HG03521 (cell line): Measurements from ENCODE around the gene ITIH1.
"Not testable (repeated sequence)": the region's sequence is repeated elsewhere in the genome, so short reads cannot be mapped to it uniquely, and the experiment has no call there.

Experiments used
- ATAC-seq: cut with Tn5 transposase; IDR thresholded peaks from one replicate; pipeline ENCODE4 v1.9.1; 2021; ENCODE audit warnings: mild to moderate bottlenecking, moderate library complexity; ENCODE audit not compliant: unreplicated experiment

ITIH1 gene, protein sequence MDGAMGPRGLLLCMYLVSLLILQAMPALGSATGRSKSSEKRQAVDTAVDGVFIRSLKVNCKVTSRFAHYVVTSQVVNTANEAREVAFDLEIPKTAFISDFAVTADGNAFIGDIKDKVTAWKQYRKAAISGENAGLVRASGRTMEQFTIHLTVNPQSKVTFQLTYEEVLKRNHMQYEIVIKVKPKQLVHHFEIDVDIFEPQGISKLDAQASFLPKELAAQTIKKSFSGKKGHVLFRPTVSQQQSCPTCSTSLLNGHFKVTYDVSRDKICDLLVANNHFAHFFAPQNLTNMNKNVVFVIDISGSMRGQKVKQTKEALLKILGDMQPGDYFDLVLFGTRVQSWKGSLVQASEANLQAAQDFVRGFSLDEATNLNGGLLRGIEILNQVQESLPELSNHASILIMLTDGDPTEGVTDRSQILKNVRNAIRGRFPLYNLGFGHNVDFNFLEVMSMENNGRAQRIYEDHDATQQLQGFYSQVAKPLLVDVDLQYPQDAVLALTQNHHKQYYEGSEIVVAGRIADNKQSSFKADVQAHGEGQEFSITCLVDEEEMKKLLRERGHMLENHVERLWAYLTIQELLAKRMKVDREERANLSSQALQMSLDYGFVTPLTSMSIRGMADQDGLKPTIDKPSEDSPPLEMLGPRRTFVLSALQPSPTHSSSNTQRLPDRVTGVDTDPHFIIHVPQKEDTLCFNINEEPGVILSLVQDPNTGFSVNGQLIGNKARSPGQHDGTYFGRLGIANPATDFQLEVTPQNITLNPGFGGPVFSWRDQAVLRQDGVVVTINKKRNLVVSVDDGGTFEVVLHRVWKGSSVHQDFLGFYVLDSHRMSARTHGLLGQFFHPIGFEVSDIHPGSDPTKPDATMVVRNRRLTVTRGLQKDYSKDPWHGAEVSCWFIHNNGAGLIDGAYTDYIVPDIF

DNA sequence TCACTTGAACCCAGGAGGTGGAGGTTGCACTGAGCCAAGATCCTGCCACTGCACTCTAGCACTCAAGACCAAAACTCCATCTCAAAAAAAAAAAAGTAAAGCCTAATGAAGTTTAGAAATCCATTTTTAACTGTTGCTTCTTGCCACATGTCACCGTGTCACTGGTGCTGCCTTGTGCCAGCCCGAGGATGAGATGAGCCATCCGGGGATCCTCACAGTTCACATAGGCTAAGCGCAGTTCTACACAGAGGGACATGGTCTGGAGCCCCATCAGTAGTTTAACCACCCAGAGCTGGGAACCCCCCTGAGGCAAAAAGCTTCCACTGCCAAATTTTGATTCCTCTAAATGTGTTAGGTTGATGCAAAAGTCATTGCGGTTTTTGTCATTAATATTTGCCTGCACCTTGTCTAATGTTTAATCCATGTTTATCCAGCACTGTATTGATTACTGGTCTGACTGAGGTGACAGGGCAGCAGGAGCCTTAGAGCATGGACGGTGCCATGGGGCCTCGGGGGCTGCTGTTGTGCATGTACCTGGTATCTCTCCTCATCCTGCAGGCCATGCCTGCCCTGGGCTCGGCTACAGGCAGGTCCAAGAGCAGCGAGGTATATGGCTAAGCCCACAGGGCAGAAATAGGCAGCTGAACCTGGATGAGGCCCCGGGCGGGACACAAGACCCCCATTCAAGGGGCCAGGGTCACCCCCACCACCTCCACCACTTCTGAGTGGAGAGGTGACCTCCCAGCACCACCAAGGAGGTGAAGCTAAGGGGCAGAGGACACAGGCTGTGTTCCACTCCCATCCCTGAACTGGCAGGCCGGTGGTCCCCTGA, at the start of gene ITIH1:
ITIH1 (plus strand) TSS at position 473 of the 832 bp plus-strand sequence; CDS start at position 490, 17 bp downstream.
- no peak for ATAC-seq

GRCh38 chr3:52728753-52729152, 48.6 kb upstream of the ITIH1 start:
- ATAC-seq, result not testable (repeated sequence)

DNA sequence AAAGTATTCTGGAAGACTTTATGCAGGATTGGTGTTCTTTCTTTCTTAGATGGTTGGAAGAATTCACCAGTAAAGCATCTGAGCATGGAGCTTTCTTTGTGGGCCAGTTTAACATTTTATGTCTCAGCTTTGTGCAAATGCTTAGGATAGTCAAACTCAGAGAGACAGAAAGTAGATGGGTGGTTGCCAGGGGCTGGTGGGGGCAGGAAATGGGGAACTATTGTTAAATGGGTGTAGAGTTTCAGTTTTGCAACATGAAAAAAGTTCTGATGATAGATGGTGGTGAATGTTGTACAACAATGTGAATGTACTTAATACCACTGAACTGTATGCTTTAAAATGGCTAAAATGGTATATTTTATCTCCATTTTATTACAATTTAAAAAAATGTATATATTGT, 46.7 kb upstream of the ITIH1 start:
- no peak for ATAC-seq

DNA sequence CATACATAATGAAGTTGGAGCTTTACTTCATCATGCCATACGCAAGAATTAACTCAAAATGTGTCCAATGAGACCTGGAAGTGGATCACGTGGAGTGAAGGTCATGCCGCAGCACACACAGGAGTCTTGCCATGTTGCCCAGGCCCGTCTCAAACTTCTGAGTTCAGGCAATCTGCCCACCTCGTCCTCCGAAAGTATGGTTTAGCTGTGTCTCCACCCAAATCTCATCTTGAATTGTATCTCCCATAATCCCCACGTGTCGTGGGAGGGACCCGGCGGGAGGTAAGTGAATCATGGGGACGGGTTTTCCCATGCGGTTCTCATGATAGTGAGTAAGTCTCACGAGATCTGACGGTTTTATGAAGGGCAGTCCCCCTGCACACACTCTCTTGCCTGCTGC, 45.8 kb upstream of the ITIH1 start:
- ATAC-seq, result no peak

DNA sequence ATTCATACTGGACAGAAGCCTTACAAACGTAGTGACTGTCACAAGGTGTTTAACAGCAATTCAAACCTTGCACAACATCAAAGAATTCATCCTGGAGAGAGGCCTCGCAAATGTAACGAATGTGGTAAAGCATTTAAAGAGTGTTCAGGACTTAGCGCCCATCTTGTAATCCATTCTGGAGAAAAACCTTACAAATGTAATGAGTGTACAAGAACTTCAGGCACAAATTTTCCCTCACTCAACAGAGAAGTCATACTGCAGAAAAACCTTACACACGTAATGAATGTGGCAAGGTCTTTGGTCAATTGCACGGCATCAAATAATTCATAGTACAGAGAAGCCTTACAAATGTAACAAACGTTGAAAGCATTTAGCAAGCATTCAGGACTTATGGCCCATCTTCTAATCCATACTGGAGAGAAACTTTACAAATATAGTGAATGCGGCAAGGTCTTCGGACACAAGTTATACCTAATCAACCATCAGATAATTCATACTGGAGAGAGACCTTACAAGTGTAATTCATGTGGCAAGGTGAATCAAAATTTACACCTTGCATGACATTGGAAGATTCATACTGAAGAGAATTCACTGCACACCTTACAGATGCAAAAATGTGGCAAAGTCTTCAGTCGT, 44.0 kb upstream of the ITIH1 start:
- no peak for ATAC-seq

DNA sequence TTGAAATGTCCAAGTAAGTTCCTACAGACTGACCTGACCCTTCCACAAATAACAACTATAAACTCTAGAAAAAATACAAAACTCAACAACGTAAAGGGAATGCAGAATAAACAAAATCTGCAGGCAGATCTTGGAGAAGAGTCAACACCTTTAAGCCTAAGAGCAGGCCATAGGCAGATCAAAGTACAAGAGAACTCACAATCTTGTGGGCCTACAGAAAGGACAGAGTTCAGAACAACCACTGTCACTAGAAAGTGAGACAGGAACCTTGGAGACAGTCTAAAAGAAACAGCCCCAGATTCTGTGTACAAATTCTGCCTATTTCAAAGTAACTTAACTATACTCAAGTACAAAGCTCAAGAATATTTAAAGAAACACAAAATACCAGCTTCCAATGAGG, 37.7 kb upstream of the ITIH1 start:
- no peak for ATAC-seq

GRCh38 chr3:52742418-52743041, 34.9 kb upstream of the ITIH1 start:
- no peak for ATAC-seq

GRCh38 chr3:52743152-52743551, 34.2 kb upstream of the ITIH1 start:
- ATAC-seq, result no peak

DNA sequence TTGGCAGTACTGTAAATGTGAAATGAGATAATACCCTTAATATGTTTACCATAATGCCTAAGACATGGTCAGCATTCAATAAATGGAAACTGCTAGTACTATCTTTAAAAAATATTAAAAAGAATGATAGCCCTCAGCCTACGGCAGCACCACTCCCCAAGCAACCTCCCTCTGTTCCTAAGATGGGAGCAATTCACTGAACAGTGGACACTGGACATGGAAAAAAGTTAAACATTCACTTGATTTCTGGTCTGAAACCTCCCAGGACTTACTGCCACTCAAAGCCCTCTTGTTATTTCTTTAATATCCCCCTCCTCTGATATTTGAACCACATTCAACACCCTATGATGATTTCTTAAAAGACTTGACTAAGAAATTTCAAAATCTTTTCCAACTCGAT, 33.7 kb upstream of the ITIH1 start:
- no peak for ATAC-seq

DNA sequence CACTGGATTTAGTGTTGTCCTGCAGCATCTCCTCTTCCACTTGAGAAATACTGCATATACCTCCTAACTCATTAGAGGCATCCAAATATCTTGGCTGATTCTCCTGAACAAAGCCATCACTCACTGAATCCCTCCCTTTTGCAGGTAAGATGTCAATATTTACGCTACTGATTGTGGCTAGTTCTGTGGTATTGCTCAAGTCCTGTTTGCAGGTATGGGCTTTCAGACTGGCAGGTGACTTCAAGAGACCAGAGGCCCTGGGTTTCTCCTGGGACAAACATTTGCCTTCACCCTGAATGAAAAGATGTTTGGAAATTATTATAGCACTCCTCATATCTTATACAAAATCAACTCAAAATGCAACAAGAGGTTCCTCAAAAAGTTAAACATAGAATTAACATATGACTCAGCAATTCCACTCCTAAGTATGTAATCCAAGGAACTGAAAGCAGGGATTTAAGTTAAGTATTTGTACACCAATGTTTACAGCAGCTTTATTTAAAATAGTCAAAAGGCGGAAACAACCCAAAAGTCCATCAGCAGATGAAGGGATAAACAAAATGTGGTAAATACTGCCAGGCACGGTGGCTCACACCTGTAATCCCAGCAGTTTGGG, 25.2 kb upstream of the ITIH1 start:
- ATAC-seq, result no peak

GRCh38 chr3:52754373-52754772, 23.0 kb upstream of the ITIH1 start:
- ATAC-seq, result no peak

DNA sequence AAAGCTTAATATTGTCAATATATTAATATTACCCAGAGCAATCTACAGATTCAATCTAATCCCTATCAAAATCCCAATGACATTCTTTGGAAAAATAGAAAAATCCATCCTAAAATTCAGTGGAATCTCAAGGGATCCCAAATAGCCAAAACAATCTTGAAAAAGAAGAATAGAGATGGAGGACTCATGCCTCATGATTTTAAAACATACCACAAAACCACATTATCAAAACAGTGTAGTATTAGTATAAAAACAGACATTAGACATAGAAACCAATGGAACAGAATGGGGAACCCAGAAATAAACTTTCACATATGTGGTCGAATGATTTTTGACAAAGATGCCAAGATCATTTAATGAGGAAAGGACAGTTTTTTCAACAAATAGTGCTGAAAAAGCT, 21.3 kb upstream of the ITIH1 start:
- ATAC-seq, result no peak

GRCh38 chr3:52763466-52763865, 13.9 kb upstream of the ITIH1 start:
- no peak for ATAC-seq

DNA sequence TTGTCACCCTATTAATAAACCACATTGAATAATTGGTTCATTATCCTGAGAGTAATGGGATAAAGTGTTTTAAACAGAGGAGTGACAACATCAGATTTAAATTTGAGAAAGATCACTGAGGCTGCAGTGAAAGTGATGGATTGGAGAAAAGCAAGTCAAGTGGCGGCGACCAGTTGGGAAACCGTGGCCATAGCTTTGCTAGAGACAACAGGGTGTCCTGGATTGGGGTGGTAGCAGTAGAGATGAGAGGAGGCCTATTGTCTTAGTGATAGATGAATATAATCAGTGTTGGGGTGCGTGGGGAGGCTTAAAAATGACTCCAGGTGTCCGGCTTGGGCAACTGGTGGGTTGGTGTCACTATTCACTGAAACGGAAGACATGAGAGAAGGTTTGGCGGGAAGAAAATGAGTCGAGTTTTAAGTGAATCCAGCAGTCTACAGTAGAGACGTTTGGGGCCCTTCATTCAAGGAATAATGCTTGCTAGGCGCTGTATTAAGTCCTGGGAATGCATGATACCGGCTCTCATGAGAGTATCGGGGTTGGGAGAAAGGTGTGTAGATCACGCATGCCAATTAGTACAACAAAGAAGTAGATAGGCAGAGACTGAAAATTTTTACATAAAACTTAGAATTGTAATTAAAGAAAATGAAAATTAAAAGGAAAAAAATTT, 7.5 kb upstream of the ITIH1 start:
- no peak for ATAC-seq

DNA sequence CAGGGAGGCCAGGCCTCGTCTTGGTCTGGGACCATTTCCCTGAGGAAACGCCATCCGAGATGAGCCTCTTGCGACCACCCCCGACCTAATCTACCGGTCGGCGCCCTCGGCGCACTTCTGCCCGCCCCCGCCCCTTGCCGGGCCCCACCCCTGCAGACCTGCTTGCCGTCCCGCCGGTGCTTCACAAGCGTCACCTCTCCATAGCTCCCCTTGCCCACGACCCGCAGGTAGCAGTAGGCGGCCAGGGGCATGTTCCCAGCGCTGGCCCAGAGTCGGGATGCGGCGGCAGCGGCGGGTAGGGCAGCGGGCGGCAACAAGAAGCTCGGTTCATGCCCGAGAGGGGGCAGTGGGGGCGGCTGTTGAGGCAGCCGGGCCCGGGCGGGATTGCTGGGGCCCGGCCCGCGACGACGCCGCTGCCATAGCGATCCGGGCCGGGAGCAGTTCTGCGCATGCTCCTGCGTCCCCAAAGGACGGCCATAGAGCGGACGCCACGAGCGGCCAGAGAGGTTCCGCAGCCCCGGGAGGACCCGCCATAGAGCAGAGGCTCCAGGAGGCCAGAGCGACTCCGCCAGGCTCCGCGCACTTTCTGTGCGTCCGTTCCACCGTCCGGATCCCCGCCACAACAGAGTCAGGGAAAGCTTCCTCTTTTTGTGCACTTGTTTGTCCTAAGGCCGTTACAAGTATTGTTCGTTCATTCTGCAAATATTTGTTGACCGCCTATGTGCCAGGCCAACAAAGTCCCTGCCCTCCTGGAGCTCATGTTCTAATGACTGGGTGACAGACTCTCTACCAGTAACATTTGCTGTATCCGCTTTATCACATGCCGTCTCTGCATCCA, 6.7 kb upstream of the ITIH1 start, which contains the start of gene NEK4:
NEK4 (minus strand) TSS at position 445 of the 838 bp plus-strand sequence; CDS start at position 251, 194 bp downstream.
- ATAC-seq, result peak; percentile 92

- ATAC-seq, result no peak
Observed at GRCh38 chr3:52771334-52771681, 6.1 kb upstream of the ITIH1 start.

GRCh38 chr3:52771702-52772101, 5.7 kb upstream of the ITIH1 start:
- no peak for ATAC-seq

GRCh38 chr3:52773361-52774065, 3.9 kb upstream of the ITIH1 start:
- no peak for ATAC-seq
